HuH-7 (cell line): Measurements from ENCODE around the gene PAPLN.
"Not testable (repeated sequence)": the region's sequence is repeated elsewhere in the genome, so short reads cannot be mapped to it uniquely, and the experiment has no call there.

Experiments
- DNase-seq: peaks from one replicate; pipeline ENCODE4 v3.0.0; 2011; ENCODE audit warnings: low spot score

Gene PAPLN

DNA sequence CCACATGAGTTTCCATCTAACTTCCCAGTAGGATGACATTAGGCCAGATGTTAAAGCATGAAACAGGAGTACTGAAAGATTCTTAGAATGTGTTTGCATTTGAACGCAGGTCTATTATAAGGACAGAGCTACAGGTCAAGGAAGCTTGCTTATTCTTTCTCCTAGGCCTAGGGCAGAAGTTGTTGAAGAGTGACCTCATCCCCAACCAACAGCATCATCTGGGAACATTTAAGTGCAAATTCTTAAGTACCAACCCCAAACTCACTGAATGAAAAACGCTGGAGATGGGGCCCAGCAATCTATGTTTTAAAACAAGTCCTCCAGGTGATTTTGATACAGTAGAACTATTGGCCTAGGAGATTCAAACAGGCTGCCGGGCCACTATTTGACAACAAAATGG is 52.4 kb downstream of the PAPLN start:
- DNase-seq: no peak

DNA sequence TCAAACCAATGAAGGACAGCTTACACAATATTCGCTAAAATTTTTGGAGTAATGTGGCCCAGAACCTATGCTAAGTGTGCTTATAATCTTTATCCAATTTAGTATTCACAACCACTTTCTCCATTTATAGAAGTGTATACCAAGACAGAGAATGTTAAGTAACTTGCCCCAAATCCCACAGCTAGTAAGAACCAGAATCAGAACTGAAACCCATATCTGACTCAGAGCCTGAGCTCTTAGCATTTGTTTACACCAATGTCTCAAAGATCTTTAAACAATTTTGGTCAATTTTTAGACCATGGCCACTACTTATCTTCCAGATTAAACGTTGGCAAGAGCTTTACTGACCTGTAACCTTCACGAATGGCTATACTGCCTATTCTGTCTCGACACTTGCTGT is 53.0 kb downstream of the PAPLN start:
- no peak for DNase-seq

DNA sequence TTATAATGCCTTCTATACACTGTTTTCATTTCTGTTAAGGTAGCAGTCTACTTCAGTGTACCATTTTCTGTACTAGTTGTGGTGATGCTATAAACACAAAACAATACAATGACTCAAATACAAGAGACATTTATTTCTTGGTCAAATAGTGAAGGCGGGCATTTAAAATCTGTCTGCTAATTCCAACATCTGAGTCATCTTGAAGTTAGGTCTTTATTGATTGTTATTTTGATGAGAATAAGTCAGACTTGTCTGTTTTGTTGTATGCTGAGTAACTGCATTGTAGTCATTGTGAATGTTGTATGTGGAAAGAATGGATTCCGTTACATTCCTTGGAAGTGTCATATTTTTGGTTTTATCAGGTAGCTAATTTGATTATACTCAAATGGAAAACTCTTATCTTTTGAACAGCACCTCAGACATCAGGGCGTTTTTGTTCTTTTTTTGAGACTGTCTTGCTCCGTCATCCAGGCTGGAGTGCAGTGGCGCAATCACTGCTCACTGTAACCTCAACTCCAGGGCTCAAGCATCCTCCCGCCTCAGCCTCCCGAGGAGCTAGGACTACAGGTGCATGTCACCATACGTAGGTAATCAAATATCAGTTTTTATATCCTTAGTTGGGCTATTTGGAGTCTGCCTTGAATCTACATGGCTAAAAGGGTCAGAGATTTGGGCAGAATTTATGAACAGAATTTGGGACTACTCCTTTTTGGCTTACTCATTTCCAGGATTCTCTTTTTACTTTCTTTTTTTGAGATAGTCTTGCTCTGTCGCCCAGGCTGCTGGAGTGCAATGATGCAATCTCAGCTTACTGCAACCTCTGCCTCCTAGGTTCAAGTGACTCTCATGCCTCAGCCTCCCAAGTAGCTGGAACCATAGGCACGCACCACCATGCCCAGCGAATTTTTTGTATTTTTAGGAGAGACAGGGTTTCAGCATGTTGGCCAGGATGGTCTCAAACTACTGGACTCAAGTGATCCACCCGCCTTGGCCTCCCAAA is 56.8 kb downstream of the PAPLN start:
- no peak for DNase-seq

GRCh38 chr14:73295198-73295796 is 58.0 kb downstream of the PAPLN start:
- no peak for DNase-seq

- DNase-seq: no peak
These were observed 68.2 kb downstream of the PAPLN start for GRCh38 chr14:73305499-73305898.

GRCh38 chr14:73307261-73307660 is 70.0 kb downstream of the PAPLN start:
- DNase-seq: no peak

DNA sequence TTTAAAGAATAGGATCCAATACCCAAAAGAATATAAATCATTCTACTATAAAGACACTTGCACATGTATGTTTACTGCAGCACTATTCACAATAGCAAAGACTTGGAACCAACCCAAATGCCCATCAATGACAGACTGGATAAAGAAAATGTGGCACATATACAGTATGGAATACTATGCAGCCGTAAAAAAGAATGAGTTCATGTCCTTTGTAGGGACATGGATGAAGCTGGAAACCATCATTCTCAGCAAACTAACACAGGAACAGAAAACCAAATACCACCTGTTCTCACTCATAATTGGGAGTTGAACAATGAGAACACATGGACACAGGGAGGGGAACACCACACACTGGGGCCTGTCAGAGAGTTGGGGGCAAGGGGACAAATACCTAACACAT is 71.9 kb downstream of the PAPLN start:
- DNase-seq: not testable (repeated sequence)

DNA sequence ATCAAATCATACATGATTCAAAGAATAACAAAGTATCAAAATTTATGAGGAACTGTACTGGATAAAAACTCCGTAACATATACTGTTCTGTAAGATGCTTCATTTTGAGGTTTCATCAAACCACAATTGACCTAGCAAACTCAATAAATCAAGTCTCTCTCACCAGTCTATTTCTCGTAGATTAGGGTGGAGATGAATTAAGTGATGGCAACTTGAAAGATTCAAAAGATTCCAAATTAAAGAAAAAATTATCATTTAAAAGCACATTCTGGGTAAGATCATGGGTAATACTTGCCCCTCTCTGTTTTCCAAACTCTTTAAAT is 74.4 kb downstream of the PAPLN start:
- no peak for DNase-seq

GRCh38 chr14:73312687-73313086 is 75.4 kb downstream of the PAPLN start:
- no peak for DNase-seq

DNA sequence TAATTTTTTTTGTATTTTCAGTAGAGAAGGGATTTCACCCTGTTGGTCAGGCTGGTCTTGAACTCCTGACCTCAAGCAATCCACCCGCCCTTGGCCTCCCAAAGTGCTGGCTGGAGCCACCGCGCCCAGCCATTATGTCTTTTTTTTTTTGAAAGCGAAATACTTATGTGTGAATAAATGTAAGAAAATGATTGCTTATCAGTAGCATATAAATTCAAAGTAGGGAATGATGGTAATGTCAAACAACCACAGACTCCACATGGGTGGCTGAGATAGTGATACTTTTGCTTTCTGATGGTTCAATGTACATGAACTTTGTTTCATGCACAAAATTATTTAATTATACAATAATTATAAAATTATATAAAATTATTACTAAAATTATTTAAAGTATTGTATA is 75.8 kb downstream of the PAPLN start:
- DNase-seq: no peak

GRCh38 chr14:73323896-73324399 is 86.6 kb downstream of the PAPLN start:
- DNase-seq: no peak
